Measurements from ENCODE around the gene SSU72. TPM values are rescaled to one million over a fixed set of nuclear protein-coding genes. Genes with fewer than 3 reads are reported as not detected.

SSU72 gene
- 136 TPM for polyA plus RNA-seq (2013, experiment 1 of 2)
- polyA plus RNA-seq (2013, experiment 2 of 2) = 130 TPM

GRCh38 chr1:1574721-1575537 lies at the start of gene SSU72:
TSS of gene SSU72 (minus strand) at chr1:1574863. CDS start at chr1:1574557, 306 bp downstream.
- Histone ChIP-seq H3K27me3 (ENCODE audit: insufficient read depth, low read length) (peaks cover 3% of the 10 kb centered on the region; the same call in 1 of the 2 replicates), H3K36me3 (ENCODE audit: insufficient read depth, low read length) (peaks cover 19% of the 10 kb centered on the region), H3K27ac (ENCODE audit: low read depth, low read length) (peak within 1 kb of the TSS; percentile 99), H3K9me3 (ENCODE audit: insufficient read depth, low read depth, low read length) (no peaks in the 10 kb centered on the region), H3K4me3 (ENCODE audit: low read length) (peak within 1 kb of the TSS; percentile 99), H3K9ac (ENCODE audit: low read depth, low read length) (peak within 1 kb of the TSS; percentile 99), H3K4me1 (ENCODE audit: insufficient read depth, low read length) (no peaks in the 10 kb centered on the region)
- 2% methylated on average over 87 of the region's 87 CpGs for WGBS

GRCh38 chr1:1623631-1624442 lies 49.2 kb upstream of the SSU72 start:
- H3K4me1 ChIP-seq (ENCODE audit: insufficient read depth, low read length) = no peaks in the 10 kb centered on the region
- H3K4me3 ChIP-seq (ENCODE audit: low read length) = no peak overlapping the region
- H3K27me3 ChIP-seq (ENCODE audit: insufficient read depth, low read length) = no peaks in the 10 kb centered on the region
- H3K9me3 ChIP-seq (ENCODE audit: insufficient read depth, low read depth, low read length) = no peaks in the 10 kb centered on the region
- H3K9ac ChIP-seq (ENCODE audit: low read depth, low read length) = no peak overlapping the region
- no peaks in the 10 kb centered on the region for H3K36me3 ChIP-seq (ENCODE audit: insufficient read depth, low read length)
- H3K27ac ChIP-seq (ENCODE audit: low read depth, low read length) = no peak overlapping the region
- 95% methylated on average over 50 of the region's 51 CpGs for WGBS

- 96% methylated on average over 33 of the region's 33 CpGs for WGBS
- no peaks in the 10 kb centered on the region for H3K4me1 ChIP-seq (ENCODE audit: insufficient read depth, low read length)
- H3K36me3 ChIP-seq (ENCODE audit: insufficient read depth, low read length) = no peaks in the 10 kb centered on the region; the same call in 1 of the 2 replicates
- no peak overlapping the region for H3K27ac ChIP-seq (ENCODE audit: low read depth, low read length)
- no peaks in the 10 kb centered on the region for H3K27me3 ChIP-seq (ENCODE audit: insufficient read depth, low read length)
- no peaks in the 10 kb centered on the region for H3K9me3 ChIP-seq (ENCODE audit: insufficient read depth, low read depth, low read length)
- no peak overlapping the region for H3K9ac ChIP-seq (ENCODE audit: low read depth, low read length)
- no peak overlapping the region for H3K4me3 ChIP-seq (ENCODE audit: low read length)
These were observed 48.5 kb upstream of the SSU72 start for GRCh38 chr1:1623181-1623630.

GRCh38 chr1:1622788-1623094 lies 48.1 kb upstream of the SSU72 start:
- Histone ChIP-seq H3K4me3 (ENCODE audit: low read length) (no peak overlapping the region), H3K9me3 (ENCODE audit: insufficient read depth, low read depth, low read length) (no peaks in the 10 kb centered on the region), H3K9ac (ENCODE audit: low read depth, low read length) (no peak overlapping the region), H3K4me1 (ENCODE audit: insufficient read depth, low read length) (no peaks in the 10 kb centered on the region), H3K27ac (ENCODE audit: low read depth, low read length) (no peak overlapping the region), H3K27me3 (ENCODE audit: insufficient read depth, low read length) (no peaks in the 10 kb centered on the region), H3K36me3 (ENCODE audit: insufficient read depth, low read length) (peaks cover 2% of the 10 kb centered on the region; the same call in 1 of the 2 replicates)
- 95% methylated on average over 17 of the region's 17 CpGs for WGBS

- H3K4me1 ChIP-seq (ENCODE audit: insufficient read depth, low read length) = no peaks in the 10 kb centered on the region
- H3K27ac ChIP-seq (ENCODE audit: low read depth, low read length) = no peak overlapping the region
- no peaks in the 10 kb centered on the region for H3K27me3 ChIP-seq (ENCODE audit: insufficient read depth, low read length)
- WGBS = 87% methylated on average over 20 of the region's 21 CpGs
- H3K9me3 ChIP-seq (ENCODE audit: insufficient read depth, low read depth, low read length) = no peaks in the 10 kb centered on the region
- H3K9ac ChIP-seq (ENCODE audit: low read depth, low read length) = 0 out of 2 replicates have a peak overlapping the region, but pooled peaks have one; percentile 1
- H3K36me3 ChIP-seq (ENCODE audit: insufficient read depth, low read length) = peaks cover 4% of the 10 kb centered on the region; the same call in 1 of the 2 replicates
- no peak overlapping the region for H3K4me3 ChIP-seq (ENCODE audit: low read length)
These were observed 47.5 kb upstream of the SSU72 start for GRCh38 chr1:1622010-1622787.

GRCh38 chr1:1621173-1622009 lies 46.7 kb upstream of the SSU72 start:
- Histone ChIP-seq H3K27me3 (ENCODE audit: insufficient read depth, low read length) (no peaks in the 10 kb centered on the region), H3K36me3 (ENCODE audit: insufficient read depth, low read length) (peaks cover 4% of the 10 kb centered on the region; the same call in 1 of the 2 replicates), H3K9me3 (ENCODE audit: insufficient read depth, low read depth, low read length) (no peaks in the 10 kb centered on the region), H3K4me3 (ENCODE audit: low read length) (no peak overlapping the region), H3K9ac (ENCODE audit: low read depth, low read length) (0 out of 2 replicates have a peak overlapping the region, but pooled peaks have one; percentile 1), H3K4me1 (ENCODE audit: insufficient read depth, low read length) (no peaks in the 10 kb centered on the region), H3K27ac (ENCODE audit: low read depth, low read length) (no peak overlapping the region)
- WGBS = 93% methylated on average over 31 of the region's 31 CpGs

GRCh38 chr1:1620433-1621139 lies 45.9 kb upstream of the SSU72 start:
- Histone ChIP-seq H3K36me3 (ENCODE audit: insufficient read depth, low read length) (peaks cover 4% of the 10 kb centered on the region; the same call in 1 of the 2 replicates), H3K4me3 (ENCODE audit: low read length) (no peak overlapping the region), H3K4me1 (ENCODE audit: insufficient read depth, low read length) (no peaks in the 10 kb centered on the region), H3K27me3 (ENCODE audit: insufficient read depth, low read length) (no peaks in the 10 kb centered on the region), H3K27ac (ENCODE audit: low read depth, low read length) (no peak overlapping the region), H3K9ac (ENCODE audit: low read depth, low read length) (no peak overlapping the region), H3K9me3 (ENCODE audit: insufficient read depth, low read depth, low read length) (no peaks in the 10 kb centered on the region)
- 92% methylated on average over 16 of the region's 16 CpGs for WGBS

GRCh38 chr1:1619917-1620361 lies 45.3 kb upstream of the SSU72 start:
- Histone ChIP-seq H3K9me3 (ENCODE audit: insufficient read depth, low read depth, low read length) (no peaks in the 10 kb centered on the region), H3K36me3 (ENCODE audit: insufficient read depth, low read length) (peaks cover 4% of the 10 kb centered on the region; the same call in 1 of the 2 replicates), H3K27me3 (ENCODE audit: insufficient read depth, low read length) (no peaks in the 10 kb centered on the region), H3K27ac (ENCODE audit: low read depth, low read length) (no peak overlapping the region), H3K9ac (ENCODE audit: low read depth, low read length) (no peak overlapping the region), H3K4me1 (ENCODE audit: insufficient read depth, low read length) (no peaks in the 10 kb centered on the region), H3K4me3 (ENCODE audit: low read length) (no peak overlapping the region)
- WGBS = 81% methylated on average over 14 of the region's 14 CpGs

- Histone ChIP-seq H3K27me3 (ENCODE audit: insufficient read depth, low read length) (no peaks in the 10 kb centered on the region), H3K9me3 (ENCODE audit: insufficient read depth, low read depth, low read length) (no peaks in the 10 kb centered on the region), H3K4me1 (ENCODE audit: insufficient read depth, low read length) (peaks cover 6% of the 10 kb centered on the region; the same call in 1 of the 2 replicates), H3K4me3 (ENCODE audit: low read length) (no peak overlapping the region), H3K9ac (ENCODE audit: low read depth, low read length) (no peak overlapping the region), H3K27ac (ENCODE audit: low read depth, low read length) (no peak overlapping the region), H3K36me3 (ENCODE audit: insufficient read depth, low read length) (peaks cover 4% of the 10 kb centered on the region; the same call in 1 of the 2 replicates)
- WGBS = 86% methylated on average over 9 of the region's 9 CpGs
These were observed 43.9 kb upstream of the SSU72 start for GRCh38 chr1:1618396-1619068.
